Thoracic aorta (tissue), 2 donors: ENCODE results near the gene GPR61. TPM values are rescaled to one million over a fixed set of nuclear protein-coding genes. Genes with fewer than 3 reads are reported as not detected.

Experiments
- ATAC-seq: fragments of 150-250 bp; one replicate; pipeline ENCODE4 v1.8.0; 2017; ENCODE audit warnings: low read depth; ENCODE audit not compliant: insufficient number of reproducible peaks, low FRiP score
- DNase-seq: peaks from one replicate; pipeline ENCODE4 v3.0.0-alpha.2; 2020; ENCODE audit warnings: low spot score
- H3K27ac ChIP-seq, 2 donors: fragments of 200-600 bp; sonication (generic); 1 replicate in 1 of 2; 2 replicates in 1 of 2; pipeline ENCODE4 v1.5.1; 2016; ENCODE audit warnings: mild to moderate bottlenecking in 2 of 2, moderate library complexity in 2 of 2
- H3K27me3 ChIP-seq: fragments of 200-600 bp; sonication (generic); replicated peaks from 2 replicates; pipeline ENCODE4 v1.6.0; 2016; ENCODE audit warnings: mild to moderate bottlenecking; ENCODE audit not compliant: insufficient read depth
- H3K36me3 ChIP-seq: fragments of 200-600 bp; sonication (generic); one replicate; pipeline ENCODE4 v1.5.1; 2016
- H3K4me1 ChIP-seq, 2 donors: fragments of 200-600 bp; sonication (generic); 1 replicate in 1 of 2; 2 replicates in 1 of 2; pipeline versions ENCODE4 v1.5.1 to v1.6.0; 2016; ENCODE audit warnings: low read depth in 2 of 2, mild to moderate bottlenecking in 1 of 2; ENCODE audit not compliant: control insufficient read depth in 1 of 2
- H3K4me3 ChIP-seq: fragments of 200-600 bp; sonication (generic); 2 replicates; pipeline ENCODE4 v1.5.1; 2016; ENCODE audit warnings: mild to moderate bottlenecking
- H3K9me3 ChIP-seq: fragments of 200-600 bp; sonication (generic); 2 replicates; pipeline ENCODE4 v1.5.1; 2016
- CTCF ChIP-seq: fragments of 200-600 bp; sonication (generic); IDR thresholded peaks from one replicate; pipeline ENCODE4 v1.5.1; 2019; ENCODE audit warnings: antibody characterized with exemption
- total RNA-seq, 2 donors: library from RNA; depleted of rRNA; stranded (reverse); fragments of >200 nt; gene quantifications; one replicate each; pipeline versions ENCODE4 v1.1.0 to v1.2.3, GENCODE V29; 2016

Gene GPR61
- total RNA-seq, 2 donors from 2014 or later, result not detected

- Histone ChIP-seq H3K9me3 (no peaks in the 10 kb centered on the region), H3K27me3 (no peaks in the 10 kb centered on the region), H3K4me1 (no peaks in the 10 kb centered on the region), H3K36me3 (peaks cover 33% of the 10 kb centered on the region), H3K27ac (no peak overlapping the region), H3K4me3 (no peak overlapping the region)
- TF ChIP-seq CTCF, result no peak
- DNase-seq (no peak), ATAC-seq (no peak)
These were observed 50.0 kb downstream of the GPR61 start for GRCh38 chr1:109589679-109590078.

GRCh38 chr1:109592916-109593315 lies 53.2 kb downstream of the GPR61 start:
- H3K4me1 ChIP-seq, result no peaks in the 10 kb centered on the region
- no peak for DNase-seq
- peaks cover 15% of the 10 kb centered on the region for H3K36me3 ChIP-seq
- no peaks in the 10 kb centered on the region for H3K27me3 ChIP-seq
- H3K27ac ChIP-seq, result no peak overlapping the region
- ATAC-seq, result no peak
- no peak overlapping the region for H3K4me3 ChIP-seq
- TF ChIP-seq CTCF, result no peak
- H3K9me3 ChIP-seq, result no peaks in the 10 kb centered on the region

GRCh38 chr1:109595531-109595930 lies 55.9 kb downstream of the GPR61 start:
- DNase-seq (no peak), ATAC-seq (no peak)
- peaks cover 10% of the 10 kb centered on the region for H3K36me3 ChIP-seq
- H3K9me3 ChIP-seq, result no peaks in the 10 kb centered on the region
- no peak overlapping the region for H3K27ac ChIP-seq
- H3K4me3 ChIP-seq, result no peak overlapping the region
- H3K27me3 ChIP-seq, result no peaks in the 10 kb centered on the region
- no peaks in the 10 kb centered on the region for H3K4me1 ChIP-seq
- no peak for TF ChIP-seq CTCF

Other genes starting within 250 kb of the GPR61 start
- gene MYBPHL, start 232.9 kb upstream of the GPR61 start, total RNA-seq, result 1 to 10 TPM in 1 of 2 donors, not detected in 1; 1.1 TPM
- gene SORT1, start 142.0 kb upstream of the GPR61 start, total RNA-seq, result 100 to 1,000 TPM; 225 to 231 TPM
- 10 to 100 TPM; 17.3 to 20.1 TPM for gene PSMA5, start 113.4 kb upstream of the GPR61 start, total RNA-seq
- gene SYPL2, start 73.3 kb upstream of the GPR61 start, total RNA-seq, result 1 to 10 TPM; 4.2 to 6.1 TPM
- gene ATXN7L2, start 56.0 kb upstream of the GPR61 start, total RNA-seq, result 1 to 10 TPM; 3.1 to 7.7 TPM
- 10 to 100 TPM in 1 of 2 donors, 1 to 10 TPM in 1; 9.5 to 16.5 TPM for gene CYB561D1, start 45.8 kb upstream of the GPR61 start, total RNA-seq
- gene AMIGO1, start 30.1 kb upstream of the GPR61 start, total RNA-seq, result 10 to 100 TPM in 1 of 2 donors, 1 to 10 TPM in 1; 7.8 to 16.0 TPM
- 1 to 10 TPM; 5.4 to 9.3 TPM for gene GNAI3, start 8.7 kb downstream of the GPR61 start, total RNA-seq
- gene GNAT2, start 79.7 kb downstream of the GPR61 start, total RNA-seq, result not detected
- 100 to 1,000 TPM; 169 to 202 TPM for gene AMPD2, start 80.0 kb downstream of the GPR61 start, total RNA-seq
- 10 to 100 TPM; 15.7 to 28.4 TPM for gene GSTM4, start 116.2 kb downstream of the GPR61 start, total RNA-seq
- gene GSTM2, start 128.2 kb downstream of the GPR61 start, total RNA-seq, result 10 to 100 TPM; 49.0 to 72.4 TPM
- not detected for gene GSTM1, start 147.9 kb downstream of the GPR61 start, total RNA-seq
- gene GSTM5, start 172.4 kb downstream of the GPR61 start, total RNA-seq, result 1 to 10 TPM; 2.0 to 6.9 TPM
- gene GSTM3, start 201.2 kb downstream of the GPR61 start, total RNA-seq, result 10 to 100 TPM; 33.1 to 68.6 TPM
- gene EPS8L3, start 224.1 kb downstream of the GPR61 start, total RNA-seq, result 1 to 10 TPM in 1 of 2 donors, not detected in 1; 1.1 TPM